Mesenteric fat pad (tissue), 1 donor: ENCODE data around the gene BPIFB6. TPM values are rescaled to one million over a fixed set of nuclear protein-coding genes. Genes with fewer than 3 reads are reported as not detected.
"Not testable (repeated sequence)": the region's sequence is repeated elsewhere in the genome, so short reads cannot be mapped to it uniquely, and the experiment has no call there.

ENCODE experiments used
- DNase-seq: peaks from one replicate; pipeline ENCODE4 v3.0.0-alpha.2; 2020; ENCODE audit warnings: low spot score
- total RNA-seq: library from RNA; stranded (reverse); fragmentation: NEBNext Ultra II Directional; extraction: Animal tissue kit (Norgen Biotek cat#: 25700); gene quantifications from one replicate; pipeline ENCODE4 v1.2.1, GENCODE V29; 2021
- donor health status: DM: yes; HTN: yes; CAD: no.

Gene BPIFB6
- total RNA-seq, 1 donor from 2014 or later, result not detected

DNA sequence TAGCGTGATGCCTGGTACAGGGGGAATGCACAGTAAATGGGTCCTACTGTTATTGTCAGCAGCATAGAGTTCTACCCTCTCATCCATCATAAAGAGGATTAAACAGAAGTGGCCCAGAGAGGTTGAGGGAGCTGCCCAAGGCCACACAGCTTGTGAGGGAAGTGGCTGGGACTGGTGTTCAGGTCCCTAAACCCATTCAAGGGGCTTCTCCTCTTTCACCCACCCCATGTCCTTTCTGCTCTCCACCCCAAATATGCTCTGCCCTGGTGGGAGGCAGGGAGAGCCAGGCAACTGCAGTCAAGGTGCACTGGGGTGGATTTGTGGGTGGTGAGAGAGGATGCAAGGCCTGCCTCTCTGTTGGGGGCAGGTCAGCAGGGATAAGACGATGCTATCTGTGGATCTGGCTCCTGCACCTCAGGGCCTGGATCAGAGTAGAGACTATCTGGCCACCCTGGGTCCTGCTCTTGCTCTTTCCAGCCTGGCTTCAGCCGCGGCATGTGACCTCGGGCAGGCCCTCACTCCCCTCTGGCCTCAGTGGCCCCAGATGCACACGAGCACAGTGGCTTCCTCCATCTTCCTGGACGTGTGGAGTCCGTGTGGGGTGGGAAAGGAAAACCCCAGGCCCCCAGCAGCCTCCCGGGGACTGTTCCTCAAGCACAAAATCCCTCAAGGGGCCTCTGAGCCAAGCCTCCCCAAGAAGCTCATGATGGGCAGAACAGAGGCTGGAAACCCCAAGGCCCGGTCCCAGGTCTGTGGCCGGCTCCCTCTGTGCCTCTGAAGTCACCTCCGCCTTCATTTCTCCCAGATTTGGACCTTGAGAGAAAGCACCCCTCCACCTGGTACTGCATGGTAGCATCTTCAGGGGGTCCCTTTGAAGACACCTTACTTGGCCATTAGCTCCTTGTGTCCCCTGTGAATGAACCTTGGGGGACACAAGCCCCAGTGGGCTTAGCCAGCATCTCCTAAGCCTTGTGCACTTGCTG, 3.4 kb upstream of the BPIFB6 start:
- DNase-seq, result no peak

DNA sequence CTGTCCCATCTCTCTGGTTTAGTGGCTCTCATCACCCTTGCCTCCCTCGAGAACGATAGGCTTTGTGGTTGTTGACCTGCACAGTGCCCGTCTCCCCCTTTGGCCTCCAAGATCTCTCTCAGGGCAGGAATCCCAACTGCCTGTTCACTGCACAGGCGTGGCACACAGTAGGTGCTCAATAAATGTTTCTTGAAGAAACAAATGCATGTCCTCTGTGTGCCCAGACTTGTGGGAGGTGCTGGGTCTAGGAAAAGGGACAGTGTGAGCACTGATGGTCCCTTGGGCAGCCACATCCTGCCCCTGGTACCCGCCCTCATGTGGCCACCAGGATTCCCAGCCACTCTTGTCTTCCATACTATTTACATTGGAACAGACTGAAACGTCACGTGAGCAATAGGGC, 2.6 kb upstream of the BPIFB6 start:
- DNase-seq, result no peak

DNA sequence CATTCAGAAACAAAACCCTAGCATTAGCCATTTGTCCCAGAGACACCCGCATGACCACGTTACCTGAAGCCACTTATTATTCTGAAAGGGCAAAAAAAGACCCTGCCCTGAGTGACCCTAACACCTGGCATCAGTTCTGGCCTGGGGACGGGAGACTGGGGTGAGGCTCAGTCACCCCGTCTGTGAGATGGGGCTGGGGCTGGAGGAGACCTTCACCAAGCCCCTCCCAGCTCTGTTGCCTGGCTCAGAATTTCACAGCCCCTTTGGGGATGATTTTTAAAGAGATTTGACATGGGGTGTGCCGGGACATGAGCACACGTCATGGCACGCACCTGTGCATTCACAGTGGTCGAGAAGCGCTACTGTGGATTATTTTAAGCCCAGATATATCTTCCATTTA, 1.4 kb upstream of the BPIFB6 start:
- no peak for DNase-seq

DNA sequence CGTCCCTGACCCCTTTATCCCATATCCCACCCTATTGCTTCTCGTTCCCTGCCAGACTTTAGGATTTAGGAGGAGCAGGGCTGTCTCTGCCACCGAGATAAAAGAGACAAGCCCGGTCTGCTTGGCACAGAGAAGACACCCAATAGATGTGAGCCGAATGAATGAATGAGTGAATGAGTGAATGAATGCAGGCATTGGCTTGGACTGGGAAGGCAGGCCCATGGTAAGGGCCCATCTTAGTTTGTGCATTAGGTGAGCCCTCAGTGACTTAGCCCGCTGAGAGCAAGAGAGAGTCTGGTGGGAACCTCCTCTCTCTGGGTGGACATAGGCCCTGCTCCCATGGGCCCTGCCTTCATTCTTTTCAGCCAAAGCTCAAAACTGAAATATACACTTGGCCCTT, 879 bp upstream of the BPIFB6 start:
- DNase-seq, result no peak

DNA sequence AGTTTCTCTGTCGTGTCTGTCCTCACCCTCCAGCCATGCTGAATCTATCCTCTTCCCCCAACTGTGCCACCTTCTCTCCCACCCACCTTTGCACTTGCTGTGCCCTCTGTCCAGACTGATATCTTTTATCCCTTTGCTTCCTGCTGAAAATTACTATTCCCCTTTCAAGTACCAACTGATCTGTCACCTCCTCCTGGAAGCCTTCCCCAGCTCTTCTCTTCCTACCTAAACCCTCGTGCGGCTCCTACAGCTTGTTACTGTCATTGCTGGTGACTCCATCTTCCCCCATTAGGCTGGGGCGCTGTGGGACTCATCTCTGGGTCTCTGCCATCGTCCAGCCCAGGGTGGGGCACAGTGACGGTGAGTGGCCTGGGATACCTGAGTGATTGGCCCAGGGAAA, 1.1 kb downstream of the BPIFB6 start:
- no peak for DNase-seq

DNA sequence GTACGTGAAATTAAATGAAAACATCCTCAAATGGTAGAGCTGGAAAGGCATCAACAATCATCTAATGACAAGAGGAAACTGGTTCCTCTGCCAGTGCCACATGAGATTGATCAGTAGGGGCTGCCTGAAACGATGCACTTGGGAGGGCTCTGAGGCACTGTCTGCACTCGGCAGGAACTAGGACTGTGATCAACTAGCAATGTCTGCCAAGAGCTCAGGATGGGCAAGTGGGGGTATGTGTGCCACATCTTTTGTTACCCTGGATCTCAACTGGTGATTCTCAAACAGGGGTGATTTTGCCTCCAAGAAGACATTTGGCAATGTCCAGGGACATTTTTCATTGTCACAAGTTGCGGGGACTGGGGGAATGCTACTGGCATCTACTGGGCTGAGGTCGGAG, 1.9 kb downstream of the BPIFB6 start:
- no peak for DNase-seq

DNA sequence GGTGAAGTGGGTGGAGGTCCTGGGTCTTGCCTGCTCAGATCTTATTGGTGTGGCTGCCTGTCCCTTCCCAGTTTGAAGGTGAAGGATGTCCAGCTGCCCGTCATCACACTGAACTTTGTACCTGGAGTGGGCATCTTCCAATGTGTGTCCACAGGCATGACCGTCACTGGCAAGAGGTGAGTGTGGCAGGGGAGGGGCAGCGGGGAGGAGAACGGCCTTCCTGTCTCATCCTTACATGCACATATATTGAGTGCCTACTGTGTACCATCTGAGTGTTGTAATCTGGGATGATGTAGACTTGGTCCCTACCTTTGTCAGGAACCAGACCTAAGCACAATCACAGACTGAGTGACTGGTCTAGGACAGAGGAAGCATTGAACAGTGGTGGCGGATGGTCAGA, 2.7 kb downstream of the BPIFB6 start:
- DNase-seq, result no peak

DNA sequence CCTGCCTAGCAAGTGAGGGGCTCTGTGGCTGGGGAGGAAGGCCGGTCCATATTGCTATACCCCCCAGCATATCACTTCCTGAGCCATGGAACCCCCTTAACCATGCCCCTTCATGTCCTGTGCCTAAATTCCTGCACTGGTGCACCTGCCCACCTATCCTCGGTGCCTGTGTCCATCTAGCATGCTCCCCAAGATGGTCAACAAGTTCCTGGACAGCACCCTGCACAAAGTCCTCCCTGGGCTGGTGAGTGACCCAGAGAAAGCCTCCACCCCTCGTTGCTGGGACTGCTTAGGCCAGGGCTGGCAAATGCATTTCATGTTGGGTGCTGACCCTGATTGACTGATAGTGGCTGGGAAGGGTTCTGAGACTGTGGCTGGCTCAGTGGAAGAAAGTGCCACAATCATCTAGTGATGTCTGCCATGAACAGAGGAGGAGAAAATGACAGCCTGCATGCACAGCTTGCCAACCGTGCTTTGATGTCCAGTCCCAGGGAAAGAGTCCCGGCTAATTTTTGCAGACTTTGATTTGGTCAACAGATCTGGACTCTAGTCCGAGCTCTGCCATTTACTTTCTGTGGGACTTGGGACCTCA, 3.5 kb downstream of the BPIFB6 start:
- no peak for DNase-seq

DNA sequence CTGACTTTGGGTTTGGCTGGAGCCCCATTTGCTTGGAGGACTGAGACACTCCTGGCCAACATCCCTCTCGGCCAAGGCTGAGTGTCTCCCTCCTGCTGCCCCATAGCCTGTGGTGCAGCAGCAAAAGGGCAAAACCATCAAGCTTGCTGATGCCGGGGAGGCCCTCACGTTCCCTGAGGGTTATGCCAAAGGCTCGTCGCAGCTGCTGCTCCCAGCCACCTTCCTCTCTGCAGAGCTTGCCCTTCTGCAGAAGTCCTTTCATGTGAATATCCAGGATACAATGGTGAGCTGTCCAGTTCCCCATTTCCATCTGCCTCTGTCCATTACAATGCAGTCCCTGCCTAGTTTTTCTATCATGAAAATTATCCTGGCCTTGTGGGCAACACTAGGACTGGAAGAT, 6.0 kb downstream of the BPIFB6 start:
- DNase-seq, result no peak

DNA sequence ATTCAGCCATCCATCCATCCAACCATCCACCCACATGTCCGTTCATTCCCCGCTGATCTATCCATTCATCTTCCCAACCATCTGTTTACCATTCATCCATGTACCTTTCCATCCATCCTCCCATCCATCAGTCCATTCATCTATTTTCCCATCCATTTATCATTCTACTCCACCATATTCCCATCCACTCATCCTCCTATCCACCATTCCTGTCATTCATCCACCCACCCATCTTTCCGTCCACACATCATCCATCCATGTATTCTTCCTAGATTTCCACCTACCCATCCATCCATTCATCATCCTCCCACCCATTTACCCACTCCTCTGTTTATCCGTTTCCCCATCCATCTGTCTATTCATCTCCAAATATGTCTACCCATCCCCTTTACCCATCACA, 6.8 kb downstream of the BPIFB6 start:
- no peak for DNase-seq

DNA sequence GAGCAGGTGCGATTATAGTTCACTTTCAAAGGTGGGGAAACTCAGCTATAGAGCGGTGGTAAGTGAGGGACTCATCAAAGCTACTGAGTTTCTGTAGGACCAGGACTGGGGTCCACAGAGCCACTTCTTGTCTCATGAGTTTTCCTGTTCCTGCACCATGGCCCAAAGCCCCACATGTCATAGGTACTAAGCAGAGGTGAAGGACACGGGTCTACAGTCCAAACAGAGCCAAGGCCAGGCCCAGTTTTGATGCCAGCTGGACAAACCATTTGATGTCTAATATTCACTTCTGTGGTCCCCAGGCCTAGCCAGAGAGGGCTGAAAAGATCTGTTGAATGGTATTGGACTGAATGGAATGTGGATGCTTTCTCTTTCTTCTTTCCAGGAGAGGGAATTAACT, 11.0 kb downstream of the BPIFB6 start:
- DNase-seq, result no peak

DNA sequence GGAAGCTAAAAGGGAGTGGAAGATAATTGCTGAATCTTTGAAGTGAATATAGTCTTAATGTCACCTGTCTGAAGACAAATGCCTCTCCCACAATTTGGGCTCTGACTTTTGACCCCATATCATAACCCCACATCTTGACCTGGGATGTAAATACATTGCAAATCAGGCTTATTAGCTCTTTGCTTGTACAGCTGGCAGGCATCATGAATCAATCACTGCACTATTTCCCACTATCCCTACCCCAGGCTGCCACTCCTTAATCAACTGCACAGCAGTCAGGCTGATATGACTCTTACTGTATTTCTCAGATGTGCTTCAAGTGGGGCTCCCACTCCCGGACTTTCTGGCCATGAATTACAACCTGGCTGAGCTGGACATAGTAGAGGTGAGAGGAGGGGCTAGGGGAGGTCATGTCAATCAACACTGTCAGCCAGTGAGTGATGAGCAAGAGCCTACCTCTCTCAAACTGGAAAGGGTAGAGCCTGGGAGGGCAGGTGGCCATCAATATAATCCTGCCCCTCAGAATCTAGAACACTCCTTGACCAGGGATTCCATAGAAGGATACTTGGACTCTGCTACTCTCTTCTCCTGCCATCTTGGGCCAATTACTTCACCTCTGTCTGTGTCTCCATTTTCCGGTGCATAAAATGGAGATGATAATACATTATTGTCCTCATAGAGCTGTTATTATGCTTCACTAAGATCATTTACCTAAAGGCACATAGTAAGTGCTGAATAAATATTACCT, 11.7 kb downstream of the BPIFB6 start:
- DNase-seq, result no peak

DNA sequence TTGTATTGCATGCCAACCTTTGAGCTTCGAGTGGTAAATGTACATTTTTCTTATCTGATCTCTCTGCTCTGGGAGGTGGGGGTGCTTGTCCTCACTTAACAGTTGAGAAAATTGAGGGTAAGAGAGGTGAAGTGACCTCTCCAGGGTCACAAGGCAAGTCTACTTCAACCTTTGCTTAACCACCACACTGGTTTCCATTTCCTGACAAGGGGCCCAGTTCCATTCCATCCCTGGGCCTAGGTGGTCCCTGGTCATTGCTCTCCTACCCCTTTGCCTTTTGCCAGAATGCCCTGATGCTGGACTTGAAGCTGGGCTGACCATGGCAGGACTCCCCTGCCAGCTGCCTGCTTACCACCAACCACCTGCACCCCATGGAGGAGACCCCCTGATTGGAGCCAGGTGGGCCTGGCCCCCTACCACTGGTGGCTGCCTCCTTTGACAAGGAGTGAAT, 12.3 kb downstream of the BPIFB6 start:
- no peak for DNase-seq

DNA sequence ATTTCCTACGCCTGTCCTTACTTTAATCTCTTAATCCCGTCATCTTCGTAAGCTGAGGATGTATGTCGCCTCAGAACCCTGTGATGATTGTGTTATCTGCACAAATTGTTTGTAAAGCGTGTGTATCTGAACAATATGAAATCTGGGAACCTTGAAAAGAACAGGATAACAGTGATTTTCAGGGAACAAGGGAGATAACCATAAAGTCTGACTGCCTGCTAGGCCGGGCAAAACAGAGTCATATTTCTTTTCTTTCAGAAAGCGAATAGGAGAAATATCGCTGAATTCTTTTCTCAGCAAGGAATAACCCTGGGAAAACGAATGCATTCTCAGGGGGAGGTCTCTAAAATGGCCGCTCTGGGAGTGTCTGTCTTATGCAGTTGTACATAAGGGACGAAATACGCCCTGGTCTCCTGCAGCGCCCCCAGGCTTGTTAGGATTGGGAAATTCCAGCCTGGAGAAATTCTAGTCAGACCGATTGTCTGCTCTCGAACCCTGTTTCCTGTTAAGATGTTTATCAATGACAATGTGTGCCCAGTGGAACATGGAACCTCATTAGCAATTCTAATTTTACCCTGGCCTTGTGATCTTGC, 13.8 kb downstream of the BPIFB6 start:
- not testable (repeated sequence) for DNase-seq

DNA sequence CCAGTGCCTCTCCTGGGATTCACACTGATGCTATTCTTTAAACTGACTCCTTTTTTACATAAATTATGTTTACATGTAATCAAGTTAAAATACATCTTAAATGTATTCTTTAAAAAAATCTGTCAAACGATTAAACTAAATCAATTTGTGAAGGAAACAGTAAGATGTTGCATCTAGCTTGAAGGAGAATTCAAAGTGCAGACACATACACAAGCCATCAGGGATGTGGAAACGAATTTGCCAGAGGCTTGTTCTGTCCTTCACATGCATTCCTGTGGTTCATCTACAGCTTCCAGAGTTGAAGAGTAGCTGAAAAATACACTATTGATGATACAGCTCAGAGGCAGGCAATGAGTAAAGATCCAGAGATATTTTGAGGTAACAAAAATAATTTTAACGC, 15.0 kb downstream of the BPIFB6 start:
- DNase-seq, result no peak

DNA sequence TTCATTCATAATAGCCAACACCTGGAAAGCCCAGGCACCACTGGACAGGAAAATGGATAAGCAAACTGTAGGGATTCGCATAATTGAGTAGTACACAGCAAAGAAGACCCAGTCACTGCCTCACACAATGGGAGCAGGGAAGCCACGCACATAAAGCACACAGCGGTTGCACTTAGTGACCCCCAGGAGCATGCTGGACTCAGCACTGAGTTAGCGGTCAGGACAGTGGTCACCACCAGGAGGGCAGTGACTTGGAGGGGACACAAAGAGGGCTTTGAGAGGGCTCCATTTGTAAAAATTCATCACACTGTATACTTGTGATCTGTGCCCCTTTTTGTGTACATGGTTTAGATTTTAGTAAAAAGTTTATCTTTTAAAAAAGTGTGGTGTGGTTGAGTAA, 19.9 kb downstream of the BPIFB6 start:
- DNase-seq, result no peak

DNA sequence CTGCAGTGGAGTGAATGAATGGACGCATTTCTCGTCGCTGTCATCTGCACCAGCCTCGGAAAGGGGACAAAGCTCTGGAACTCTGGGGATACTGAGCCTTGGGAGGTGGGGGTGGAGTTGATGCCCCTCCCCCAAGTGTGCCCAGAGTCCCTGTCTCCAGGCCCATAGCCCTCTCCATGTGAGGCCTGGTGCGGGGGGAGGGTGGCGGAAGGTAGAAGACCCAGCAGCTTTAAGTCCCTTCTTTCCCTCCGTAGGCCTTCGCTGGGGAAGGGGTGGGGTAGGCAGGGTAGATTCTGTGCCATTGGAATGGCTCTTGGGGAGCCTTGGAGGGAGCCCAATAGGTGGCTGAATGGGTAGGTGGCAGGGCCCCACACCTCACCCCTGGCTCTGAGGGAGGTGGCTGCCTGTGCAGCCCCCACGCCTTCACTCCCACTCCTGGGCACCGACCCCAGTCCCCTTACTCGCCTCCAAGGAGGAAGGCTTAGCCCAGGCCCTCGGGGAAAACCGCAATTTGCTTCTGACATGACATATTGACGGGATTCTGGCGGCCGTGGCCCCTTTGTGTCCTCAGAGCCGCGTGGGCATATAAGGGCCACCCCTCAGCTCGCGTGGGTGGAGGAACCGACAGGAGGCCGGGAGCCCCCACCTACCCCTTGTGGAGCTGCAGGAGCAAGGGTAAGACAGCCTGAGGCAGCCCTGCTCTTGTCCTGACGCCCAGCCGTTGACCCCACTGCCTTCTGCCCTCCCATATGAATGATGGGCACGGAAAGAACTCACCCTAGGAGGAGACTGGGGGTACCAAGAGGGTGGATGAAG, 22.1 kb downstream of the BPIFB6 start, which contains the start of gene BPIFB3:
BPIFB3 (plus strand) TSS at position 613 of the 816 bp plus-strand sequence. CDS start 1,533 bp downstream, outside the sequence.
- no peak for DNase-seq

DNA sequence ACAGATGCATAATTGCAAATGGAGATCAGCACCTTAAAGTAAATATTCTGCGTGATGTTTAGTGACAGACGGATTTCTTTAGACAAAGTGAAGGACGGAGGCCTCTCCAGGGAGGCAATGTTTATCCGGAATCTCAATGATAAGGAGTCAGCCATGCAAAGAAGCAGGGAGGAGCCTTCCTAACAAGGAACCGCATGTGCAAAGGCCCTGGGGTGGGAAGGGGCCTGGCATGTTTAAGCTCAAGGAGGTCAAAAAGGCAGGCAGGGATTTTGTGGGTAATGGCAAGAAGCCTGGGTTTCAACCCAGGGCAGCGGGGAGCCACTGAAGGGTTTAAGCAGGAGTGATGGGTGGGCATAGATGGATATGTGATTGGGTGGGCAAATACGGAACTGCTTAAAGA, 22.9 kb downstream of the BPIFB6 start:
- DNase-seq, result no peak

DNA sequence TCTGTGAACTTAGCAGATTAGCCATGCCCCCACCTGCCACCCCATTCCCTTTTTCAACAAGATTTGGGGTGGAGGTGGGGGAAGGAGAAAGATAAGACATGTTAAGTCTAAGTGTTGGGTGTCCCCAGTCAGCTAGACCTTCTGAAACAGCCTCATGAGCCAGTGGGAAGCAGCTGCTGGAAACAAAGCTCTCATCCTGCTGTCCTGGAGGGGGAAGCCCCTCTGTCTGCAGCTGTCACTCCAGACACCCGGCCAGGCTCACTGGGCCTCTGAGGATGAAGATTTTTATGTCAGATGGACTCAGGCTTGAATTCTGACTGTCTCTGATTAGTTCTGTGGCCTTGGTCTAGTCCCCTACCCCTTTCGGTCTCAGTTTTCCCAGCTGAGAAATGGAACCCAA, 23.3 kb downstream of the BPIFB6 start:
- no peak for DNase-seq

DNA sequence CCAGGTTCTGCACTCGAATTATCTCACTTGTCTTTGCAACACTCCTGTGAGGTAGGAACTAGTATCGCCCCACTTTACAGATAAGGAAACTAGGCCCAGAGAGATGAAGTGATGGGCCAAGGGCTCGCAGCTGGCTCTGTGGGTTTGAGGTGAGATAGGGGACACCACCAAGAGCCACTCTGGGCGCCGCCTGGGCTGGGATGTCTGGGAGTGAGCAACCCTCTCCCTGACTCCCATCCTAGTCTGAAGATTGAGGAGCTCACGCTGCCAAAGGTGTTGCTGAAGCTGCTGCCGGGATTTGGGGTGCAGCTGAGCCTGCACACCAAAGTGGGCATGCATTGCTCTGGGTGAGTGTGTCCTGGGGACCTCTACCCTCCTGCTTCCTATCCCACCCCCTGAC, 27.7 kb downstream of the BPIFB6 start:
- DNase-seq, result no peak
